K562 (cell line): ENCODE results near the gene TMCO4.

Experiments used
- EHMT2 ChIP-seq: fragments of 450-650 bp; IDR thresholded peaks from 2 replicates; pipeline ENCODE4 v1.6.1; 2018; ENCODE audit warnings: antibody characterized with exemption
- ELF4 ChIP-seq: fragments of 450-650 bp; formaldehyde crosslinking; IDR thresholded peaks from 2 replicates; pipeline ENCODE4 v1.4.0; 2022; ENCODE audit warnings: missing genetic modification characterization
- MCM3 ChIP-seq: fragments of 450-650 bp; IDR thresholded peaks from 2 replicates; pipeline ENCODE4 v1.6.1; 2016
- NFIC ChIP-seq: fragments of 450-650 bp; IDR thresholded peaks from 2 replicates; pipeline ENCODE4 v1.6.1; 2017; ENCODE audit warnings: mild to moderate bottlenecking, inconsistent platforms
- POLR2A ChIP-seq: fragments of 450-650 bp; conservative IDR thresholded peaks from 2 replicates; pipeline ENCODE4 v1.6.1; 2016
- POLR2AphosphoS5 ChIP-seq: IDR thresholded peaks from 2 replicates; pipeline ENCODE4 v1.6.1; 2011; ENCODE audit warnings: mild to moderate bottlenecking, low read depth, low read length, moderate library complexity; ENCODE audit not compliant: control insufficient read depth, insufficient read depth
- TAF1 ChIP-seq: IDR thresholded peaks from 2 replicates; pipeline ENCODE4 v1.6.1; 2011; ENCODE audit warnings: mild to moderate bottlenecking, low read length, moderate library complexity; ENCODE audit not compliant: insufficient read depth, control insufficient read depth, severe bottlenecking; ENCODE audit errors: extremely low read depth
- ZBTB8A ChIP-seq: fragments of 450-650 bp; IDR thresholded peaks from 2 replicates; pipeline ENCODE4 v1.6.1; 2018; ENCODE audit warnings: mild to moderate bottlenecking, moderate library complexity; ENCODE audit not compliant: partially characterized antibody
- ZNF12 ChIP-seq: sonication (generic); formaldehyde crosslinking; IDR thresholded peaks from 2 replicates; pipeline ENCODE4 v1.4.0; 2020; ENCODE audit warnings: mild to moderate bottlenecking, missing genetic modification reagents
- TF ChIP-seq, protein P1 (sequence below), 2 experiments: fragments of 450-650 bp; formaldehyde crosslinking in 1 of 2; IDR thresholded peaks; 2 replicates each; pipeline versions ENCODE4 v1.4.0 to v1.6.1; 2014 to 2020; ENCODE audit warnings: mild to moderate bottlenecking in 2 of 2, borderline replicate concordance in 1 of 2, low read depth in 1 of 2
- TF ChIP-seq, protein P2 (sequence below): fragments of 450-650 bp; IDR thresholded peaks from 2 replicates; pipeline ENCODE4 v1.6.1; 2016; ENCODE audit warnings: low read depth, mild to moderate bottlenecking, moderate library complexity
- TF ChIP-seq, protein P3 (sequence below), 3 experiments: IDR thresholded peaks in 2 of 3; conservative IDR thresholded peaks in 1 of 3; 2 replicates each; pipeline ENCODE4 v1.5.1; 2011 to 2012; ENCODE audit warnings: low read length in 3 of 3, mild to moderate bottlenecking in 3 of 3, control low read depth in 2 of 3, improper control_type of control experiment in 1 of 3, inconsistent platforms in 1 of 3, low read depth in 1 of 3, mixed read lengths in 1 of 3, moderate library complexity in 1 of 3; ENCODE audit not compliant: insufficient read depth in 2 of 3

DNA sequence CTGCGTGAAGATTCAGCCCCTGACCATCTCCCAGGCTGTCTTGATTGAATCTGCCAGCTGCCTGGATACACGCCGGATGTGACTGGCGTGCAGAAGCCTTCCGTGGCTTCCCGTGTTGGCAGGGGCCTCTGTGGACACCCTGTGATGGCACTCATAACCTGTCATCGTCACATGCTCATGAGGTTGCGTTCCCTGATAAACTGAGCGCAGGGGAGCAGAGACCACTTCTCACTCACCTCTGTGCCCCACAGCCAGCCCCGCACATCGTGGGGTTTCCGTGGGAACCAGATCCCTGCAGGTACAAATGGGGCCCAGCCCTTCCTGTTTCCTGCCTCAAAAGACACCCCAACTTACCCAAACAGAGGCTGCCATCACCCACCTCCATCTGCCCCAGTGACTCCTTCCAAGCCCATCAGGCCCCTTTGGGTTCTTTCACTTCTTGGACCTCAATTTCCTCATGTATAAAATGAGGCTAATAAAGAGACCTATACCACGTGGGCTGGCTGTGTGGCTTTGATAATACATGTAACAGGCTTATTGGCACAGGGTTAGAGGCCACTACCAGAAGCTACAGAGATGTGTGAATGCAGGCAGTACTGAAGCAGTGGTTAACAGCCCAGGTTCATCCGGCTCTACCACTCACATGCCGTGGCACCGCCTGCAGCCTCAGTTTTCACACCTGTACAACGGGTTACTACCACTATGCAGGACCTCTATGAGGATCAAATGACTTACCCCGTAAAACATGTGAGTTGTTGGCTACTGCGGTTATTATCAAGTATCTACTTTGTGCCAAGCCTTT, 111.5 kb downstream of the TMCO4 start:
- TF ChIP-seq, protein P1, sequence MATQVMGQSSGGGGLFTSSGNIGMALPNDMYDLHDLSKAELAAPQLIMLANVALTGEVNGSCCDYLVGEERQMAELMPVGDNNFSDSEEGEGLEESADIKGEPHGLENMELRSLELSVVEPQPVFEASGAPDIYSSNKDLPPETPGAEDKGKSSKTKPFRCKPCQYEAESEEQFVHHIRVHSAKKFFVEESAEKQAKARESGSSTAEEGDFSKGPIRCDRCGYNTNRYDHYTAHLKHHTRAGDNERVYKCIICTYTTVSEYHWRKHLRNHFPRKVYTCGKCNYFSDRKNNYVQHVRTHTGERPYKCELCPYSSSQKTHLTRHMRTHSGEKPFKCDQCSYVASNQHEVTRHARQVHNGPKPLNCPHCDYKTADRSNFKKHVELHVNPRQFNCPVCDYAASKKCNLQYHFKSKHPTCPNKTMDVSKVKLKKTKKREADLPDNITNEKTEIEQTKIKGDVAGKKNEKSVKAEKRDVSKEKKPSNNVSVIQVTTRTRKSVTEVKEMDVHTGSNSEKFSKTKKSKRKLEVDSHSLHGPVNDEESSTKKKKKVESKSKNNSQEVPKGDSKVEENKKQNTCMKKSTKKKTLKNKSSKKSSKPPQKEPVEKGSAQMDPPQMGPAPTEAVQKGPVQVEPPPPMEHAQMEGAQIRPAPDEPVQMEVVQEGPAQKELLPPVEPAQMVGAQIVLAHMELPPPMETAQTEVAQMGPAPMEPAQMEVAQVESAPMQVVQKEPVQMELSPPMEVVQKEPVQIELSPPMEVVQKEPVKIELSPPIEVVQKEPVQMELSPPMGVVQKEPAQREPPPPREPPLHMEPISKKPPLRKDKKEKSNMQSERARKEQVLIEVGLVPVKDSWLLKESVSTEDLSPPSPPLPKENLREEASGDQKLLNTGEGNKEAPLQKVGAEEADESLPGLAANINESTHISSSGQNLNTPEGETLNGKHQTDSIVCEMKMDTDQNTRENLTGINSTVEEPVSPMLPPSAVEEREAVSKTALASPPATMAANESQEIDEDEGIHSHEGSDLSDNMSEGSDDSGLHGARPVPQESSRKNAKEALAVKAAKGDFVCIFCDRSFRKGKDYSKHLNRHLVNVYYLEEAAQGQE (IDR thresholded peaks at IDR 0.05; ENCODE audit: borderline replicate concordance), result no peak
- TF ChIP-seq, protein P1 (CRISPR knock-in tag; IDR thresholded peaks at IDR 0.05; ENCODE audit: low read depth), result no peak
- TF ChIP-seq EHMT2, result no peak
- TF ChIP-seq, protein P2, sequence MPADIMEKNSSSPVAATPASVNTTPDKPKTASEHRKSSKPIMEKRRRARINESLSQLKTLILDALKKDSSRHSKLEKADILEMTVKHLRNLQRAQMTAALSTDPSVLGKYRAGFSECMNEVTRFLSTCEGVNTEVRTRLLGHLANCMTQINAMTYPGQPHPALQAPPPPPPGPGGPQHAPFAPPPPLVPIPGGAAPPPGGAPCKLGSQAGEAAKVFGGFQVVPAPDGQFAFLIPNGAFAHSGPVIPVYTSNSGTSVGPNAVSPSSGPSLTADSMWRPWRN, result no peak
- no peak for TF ChIP-seq POLR2AphosphoS5
- TF ChIP-seq POLR2A, result no peak
- TF ChIP-seq, protein P3, sequence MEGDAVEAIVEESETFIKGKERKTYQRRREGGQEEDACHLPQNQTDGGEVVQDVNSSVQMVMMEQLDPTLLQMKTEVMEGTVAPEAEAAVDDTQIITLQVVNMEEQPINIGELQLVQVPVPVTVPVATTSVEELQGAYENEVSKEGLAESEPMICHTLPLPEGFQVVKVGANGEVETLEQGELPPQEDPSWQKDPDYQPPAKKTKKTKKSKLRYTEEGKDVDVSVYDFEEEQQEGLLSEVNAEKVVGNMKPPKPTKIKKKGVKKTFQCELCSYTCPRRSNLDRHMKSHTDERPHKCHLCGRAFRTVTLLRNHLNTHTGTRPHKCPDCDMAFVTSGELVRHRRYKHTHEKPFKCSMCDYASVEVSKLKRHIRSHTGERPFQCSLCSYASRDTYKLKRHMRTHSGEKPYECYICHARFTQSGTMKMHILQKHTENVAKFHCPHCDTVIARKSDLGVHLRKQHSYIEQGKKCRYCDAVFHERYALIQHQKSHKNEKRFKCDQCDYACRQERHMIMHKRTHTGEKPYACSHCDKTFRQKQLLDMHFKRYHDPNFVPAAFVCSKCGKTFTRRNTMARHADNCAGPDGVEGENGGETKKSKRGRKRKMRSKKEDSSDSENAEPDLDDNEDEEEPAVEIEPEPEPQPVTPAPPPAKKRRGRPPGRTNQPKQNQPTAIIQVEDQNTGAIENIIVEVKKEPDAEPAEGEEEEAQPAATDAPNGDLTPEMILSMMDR (IDR thresholded peaks at IDR 0.05 in 2 of 3, conservative IDR thresholded peaks at IDR 0.05 in 1 of 3; ENCODE audit: insufficient read depth in 2 of 3, low read depth in 1 of 3, low read length in 3 of 3), result no peak
- TF ChIP-seq NFIC, result no peak
- no peak for TF ChIP-seq ELF4
- no peak for TF ChIP-seq MCM3
- no peak for TF ChIP-seq ZNF12 (CRISPR knock-in tag)
- TF ChIP-seq ZBTB8A, result no peak
- TF ChIP-seq TAF1, result no peak
